HTR-8/SVneo (cell line): Measurements from ENCODE around the gene PTPN5.
A peak's percentile ranks its signal among the peaks of the same experiment; 100 is the strongest.
"Not testable (repeated sequence)": the region's sequence is repeated elsewhere in the genome, so short reads cannot be mapped to it uniquely, and the experiment has no call there.

Experiments
- DNase-seq: peaks from one replicate; pipeline ENCODE4 v3.0.0; 2011; ENCODE audit warnings: low spot score, mixed read lengths; ENCODE audit not compliant: insufficient read length
- FAIRE-seq: peaks from 2 replicates; lab custom pipeline; 2011; peaks lifted over from hg19 to GRCh38; lab: Jason Lieb, UNC

The PTPN5 gene

DNA sequence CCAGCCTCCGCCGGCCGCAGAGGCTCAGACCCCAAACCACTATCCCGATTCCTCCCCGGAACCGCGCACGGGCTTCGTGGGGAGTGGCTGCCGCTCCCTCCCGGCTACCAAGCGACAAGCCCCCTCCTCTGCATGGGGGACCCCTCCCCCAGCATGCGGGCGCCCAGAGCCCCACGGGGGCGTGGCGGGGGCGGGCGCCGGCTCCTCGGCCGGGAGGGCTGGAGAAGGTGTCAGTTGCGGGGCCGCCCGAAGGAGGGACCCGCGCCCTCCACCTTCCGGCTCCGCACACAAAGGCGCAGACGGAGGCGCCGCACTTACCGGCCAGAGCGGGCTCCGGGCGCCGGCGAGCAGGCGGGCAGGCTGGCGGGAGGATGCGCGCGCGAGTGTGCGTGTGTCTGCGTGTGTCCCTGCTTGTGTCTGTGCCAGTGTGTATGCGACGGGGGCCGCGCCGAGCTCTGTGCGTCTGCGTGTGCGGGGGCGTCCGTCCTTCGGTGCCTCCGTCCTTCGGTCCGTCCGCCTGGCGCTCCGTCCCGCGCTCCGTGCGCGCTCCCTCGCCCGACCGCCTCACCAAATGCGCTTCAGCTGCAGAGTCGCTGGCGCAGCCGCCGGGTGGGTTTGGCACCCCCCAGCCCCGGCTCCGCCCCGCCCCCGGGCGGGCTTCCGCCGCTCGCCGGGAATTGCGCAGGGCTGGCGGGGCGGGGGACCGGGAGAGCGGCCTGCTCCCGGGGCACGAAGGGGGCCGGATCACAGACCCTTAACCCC lies at the start of gene PTPN5:
PTPN5 (minus strand) TSS at position 592 of the 762 bp plus-strand sequence. CDS start 19,840 bp downstream, outside the sequence.
- DNase-seq (no peak), FAIRE-seq (no peak)

DNA sequence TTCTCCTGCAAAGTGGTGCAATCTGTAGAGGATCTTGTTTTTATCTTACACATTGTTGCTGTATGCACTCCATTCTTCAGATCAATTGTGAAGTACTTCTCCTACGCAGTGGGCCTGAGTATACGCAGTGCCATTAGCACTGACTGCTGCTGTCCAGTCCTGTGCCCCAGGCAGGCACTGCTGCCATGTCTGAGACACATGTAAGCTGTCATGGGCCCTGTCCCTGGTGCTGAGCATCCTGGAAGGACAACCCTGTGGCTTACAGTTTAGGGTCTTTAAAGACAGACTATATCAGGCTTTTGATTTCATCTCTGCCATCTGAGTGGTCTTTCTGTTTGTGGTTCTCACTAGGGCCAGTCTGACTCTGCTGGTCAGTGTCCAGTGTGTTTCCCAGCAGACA lies 44.8 kb upstream of the PTPN5 start:
- FAIRE-seq: no peak
- no peak for DNase-seq

DNA sequence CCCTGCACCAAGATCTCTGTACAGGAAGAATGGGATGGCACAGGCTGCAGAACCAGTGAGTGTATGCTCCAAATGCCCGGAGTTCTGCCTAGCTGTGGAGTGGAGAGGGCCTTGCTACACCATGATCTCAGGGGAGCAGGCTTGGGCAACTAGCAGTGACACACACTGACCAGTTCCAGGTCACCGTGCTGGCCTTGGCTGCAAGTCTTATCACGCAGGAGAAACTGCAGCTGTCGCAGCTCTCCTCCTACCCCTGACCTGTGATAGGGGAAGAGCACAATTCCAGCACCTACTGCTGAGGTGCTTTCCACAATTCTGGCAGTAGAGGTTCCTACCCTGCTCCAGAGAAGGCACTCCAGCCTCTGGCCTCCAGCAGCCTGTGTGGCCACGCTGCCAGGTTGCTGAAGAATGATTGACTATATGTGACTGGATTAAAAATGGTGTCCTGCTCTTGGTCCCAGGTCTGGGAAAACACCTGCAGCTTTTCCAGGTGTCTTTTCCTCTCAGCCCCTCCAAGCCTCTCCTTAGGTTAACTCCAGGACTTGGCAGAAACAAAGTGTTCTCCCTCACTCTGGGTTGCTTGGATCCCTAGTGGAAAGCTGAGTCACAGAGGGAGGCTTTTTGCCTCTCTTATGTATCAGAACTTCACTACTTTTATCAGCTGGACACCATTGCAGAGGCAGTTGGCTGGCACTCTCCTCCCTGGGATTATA lies 43.3 kb upstream of the PTPN5 start:
- DNase-seq: no peak
- peak; percentile 4 for FAIRE-seq

DNA sequence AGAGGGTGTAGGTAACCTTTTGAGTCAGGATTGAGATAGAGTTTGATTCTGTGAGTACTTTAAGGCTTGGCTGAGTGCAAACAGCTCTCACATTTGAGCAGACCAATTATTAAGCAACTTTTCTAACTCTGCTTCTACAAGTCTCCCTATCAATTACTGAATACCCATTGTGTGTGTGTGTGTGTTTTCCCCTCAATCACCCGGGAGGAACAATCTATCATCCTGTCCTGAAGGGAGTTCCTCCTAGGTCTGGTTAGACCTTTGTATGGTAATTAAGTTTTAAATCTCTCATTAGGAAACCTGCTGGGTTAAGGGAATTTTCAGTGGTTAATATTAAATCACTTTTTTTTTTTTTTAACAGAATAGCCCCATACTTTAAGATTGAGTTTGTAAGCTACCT lies 28.6 kb upstream of the PTPN5 start:
- FAIRE-seq, DNase-seq: not testable (repeated sequence)

DNA sequence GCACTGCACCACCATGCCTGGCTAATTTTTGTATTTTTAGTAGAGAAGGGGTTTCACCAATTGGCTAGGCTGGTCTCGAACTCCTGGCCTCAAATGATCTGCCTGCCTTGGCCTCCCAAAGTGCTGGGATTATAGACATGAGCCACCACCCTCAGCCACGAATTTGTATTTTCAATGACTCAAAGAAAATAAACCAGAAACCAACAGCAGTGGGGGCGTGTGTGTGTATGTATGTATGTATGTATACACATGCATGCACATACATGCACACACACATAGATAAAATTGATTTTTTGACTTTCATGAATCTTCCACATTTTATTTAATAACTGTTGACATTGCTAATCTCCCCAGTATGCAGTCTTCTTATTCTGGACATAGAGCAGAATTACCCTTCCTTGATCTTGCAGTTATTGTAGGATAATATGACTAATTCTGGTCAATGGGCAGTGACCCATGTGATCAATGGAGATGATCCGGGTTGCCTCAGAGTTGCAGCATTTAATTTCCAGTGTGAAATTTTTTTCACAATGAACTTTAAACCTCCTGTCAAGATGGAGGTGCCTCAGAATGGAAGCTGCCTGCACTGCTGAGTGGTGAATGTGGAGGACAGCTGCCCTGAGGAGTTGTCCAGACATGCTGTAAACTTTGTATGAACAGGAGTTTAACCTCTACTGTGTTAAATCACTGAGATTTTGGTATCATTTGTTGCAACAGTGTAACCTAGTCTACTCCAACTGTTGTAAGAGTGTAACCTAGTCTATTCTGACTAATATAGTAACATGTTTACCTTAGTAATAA lies 12.8 kb upstream of the PTPN5 start:
- FAIRE-seq: no peak

DNA sequence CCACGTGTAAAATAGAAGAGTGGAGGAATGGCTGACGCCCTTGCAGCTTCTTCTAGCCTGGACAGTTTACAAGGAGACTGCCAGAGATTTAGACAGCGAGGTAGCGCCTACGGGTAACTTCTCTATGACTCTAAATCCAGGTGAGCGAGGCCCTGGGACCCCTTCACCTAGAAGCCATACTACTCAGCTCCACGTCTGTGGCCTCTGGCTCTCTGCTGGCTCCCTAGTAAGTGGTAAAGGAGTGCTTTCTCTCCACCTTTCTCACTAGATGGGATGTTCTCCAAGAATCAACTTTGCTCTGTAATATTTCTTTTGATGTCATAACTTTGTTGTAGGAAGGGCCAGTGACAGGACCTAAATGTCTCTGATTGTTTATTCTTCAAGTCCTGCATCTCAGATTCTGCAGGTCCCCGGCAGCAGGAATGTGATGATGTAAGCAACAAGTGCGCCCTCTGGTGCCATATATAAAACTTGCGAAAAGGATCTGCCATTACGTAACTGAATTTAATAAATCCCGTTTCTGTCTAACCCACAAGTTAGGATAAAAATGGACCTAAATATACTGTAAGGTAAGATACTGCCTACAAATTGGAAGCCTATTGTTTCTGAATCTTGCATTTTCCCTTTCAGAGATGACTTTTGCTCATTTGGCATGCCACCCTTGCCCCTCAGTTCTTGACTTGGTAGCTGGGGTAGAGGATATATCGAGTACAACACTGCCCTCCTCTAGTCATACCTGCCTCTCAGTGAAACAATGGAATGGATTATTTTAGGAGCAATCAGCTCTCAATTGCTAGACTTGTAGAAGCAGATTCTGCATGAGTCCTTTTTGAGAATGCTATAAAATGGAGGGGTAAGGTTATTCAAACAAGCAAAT lies 11.0 kb upstream of the PTPN5 start:
- DNase-seq (peak; percentile 56), FAIRE-seq (no peak)

More for the DNA sequence above, 12.8 kb upstream of the PTPN5 start:
- DNase-seq: no peak

DNA sequence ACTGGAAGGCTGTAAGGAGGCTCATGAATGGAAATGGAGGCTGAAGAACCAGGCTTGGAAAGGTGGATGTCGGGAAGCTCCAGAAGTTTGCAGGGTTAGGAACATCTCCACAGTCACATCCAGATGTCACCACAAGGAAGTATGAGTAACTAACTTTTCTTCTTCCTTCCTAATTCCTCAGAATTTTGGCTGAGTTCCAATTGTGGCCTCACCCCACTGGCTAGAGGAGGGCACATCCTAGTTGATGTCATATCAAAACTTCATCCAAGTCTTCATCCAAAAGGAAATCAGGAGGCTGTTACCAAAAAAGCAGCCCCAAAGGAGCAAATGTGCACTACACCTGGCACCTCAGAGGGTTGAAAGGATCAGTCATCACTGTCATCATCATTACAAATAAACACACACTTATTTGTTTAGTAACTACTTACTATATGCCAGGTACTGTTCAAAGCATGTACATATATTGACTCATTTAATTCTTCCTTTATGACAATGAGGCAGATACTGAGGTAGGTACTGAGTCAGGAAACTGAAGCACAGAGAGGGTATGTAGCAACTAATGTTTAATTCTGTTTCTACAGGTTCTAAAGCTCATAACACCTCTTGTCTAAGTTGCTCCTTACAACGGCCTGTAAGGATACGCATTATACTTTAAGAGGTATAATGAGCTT lies 7.3 kb upstream of the PTPN5 start:
- DNase-seq (no peak), FAIRE-seq (no peak)

DNA sequence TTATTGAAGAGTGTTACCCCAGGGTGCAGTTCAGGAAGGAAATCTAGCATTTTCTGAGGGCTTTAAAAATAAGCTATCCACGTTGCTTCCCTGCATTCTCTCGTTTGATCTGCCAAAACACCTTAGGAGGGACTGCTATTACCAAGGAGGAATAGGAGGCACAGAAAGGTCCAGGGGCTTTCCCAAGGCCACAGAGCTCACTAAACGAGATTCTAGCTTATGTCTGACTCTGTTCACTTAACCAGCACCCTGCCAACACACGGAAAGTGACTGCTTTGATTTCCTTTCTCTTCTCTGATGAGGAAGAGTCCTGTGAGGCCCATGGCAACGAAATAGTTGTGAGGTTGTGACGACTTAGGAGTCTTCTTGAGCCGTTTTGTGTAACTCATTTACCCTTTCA lies 3.4 kb upstream of the PTPN5 start:
- no peak for FAIRE-seq
- no peak for DNase-seq

DNA sequence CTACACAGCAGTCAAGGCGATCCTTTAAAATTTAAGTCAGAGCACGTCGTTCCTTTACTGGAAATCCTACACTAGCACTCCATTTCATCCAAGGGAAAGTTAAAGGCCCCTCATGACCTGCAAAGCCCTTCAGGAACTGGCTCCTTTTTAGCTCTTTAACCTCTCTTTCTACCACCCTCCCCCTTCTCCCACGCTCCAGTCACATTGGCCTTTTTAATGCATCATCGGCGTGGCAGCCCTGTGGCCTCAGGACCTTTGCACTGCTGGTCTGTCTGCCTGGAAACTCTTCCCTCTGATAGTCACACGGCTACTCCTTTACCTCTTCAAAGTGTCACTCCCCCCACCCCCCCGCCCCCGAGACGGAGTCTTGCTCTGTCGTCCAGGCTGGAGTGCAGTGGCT lies 1.2 kb upstream of the PTPN5 start:
- FAIRE-seq (no peak), DNase-seq (no peak)

DNA sequence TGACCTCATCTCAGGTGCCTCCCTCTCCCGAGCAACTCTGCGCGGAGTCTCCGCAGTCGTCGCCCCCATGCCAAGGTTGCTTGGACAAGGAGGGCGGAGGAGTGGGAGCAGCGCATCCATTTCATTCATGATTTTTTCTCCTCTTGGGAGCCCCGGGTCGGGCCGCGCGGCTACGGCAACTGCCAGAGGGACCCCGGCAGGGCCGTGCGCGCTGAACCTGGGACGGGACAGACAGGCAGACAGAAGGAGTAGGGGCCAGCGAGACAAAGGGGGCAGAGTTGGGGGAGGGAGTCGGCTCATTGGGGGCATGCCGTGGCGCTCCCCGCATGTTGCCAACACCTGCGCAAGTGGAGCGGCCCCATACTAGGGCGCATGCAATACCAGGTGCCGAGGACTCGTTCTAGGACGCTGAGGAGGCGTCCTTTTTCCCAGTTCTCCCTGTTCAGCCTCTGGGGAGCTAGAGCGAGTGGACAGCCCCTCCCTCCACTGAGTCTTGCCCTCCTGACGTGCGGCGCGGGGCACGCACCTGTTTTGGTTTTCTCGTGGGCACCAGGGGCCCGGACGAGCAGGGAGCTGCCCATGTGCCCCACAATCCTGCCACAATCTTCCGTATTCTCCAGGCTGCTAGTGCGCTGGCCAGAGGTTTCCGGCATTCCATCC lies 501 bp upstream of the PTPN5 start:
- FAIRE-seq (no peak), DNase-seq (no peak)

DNA sequence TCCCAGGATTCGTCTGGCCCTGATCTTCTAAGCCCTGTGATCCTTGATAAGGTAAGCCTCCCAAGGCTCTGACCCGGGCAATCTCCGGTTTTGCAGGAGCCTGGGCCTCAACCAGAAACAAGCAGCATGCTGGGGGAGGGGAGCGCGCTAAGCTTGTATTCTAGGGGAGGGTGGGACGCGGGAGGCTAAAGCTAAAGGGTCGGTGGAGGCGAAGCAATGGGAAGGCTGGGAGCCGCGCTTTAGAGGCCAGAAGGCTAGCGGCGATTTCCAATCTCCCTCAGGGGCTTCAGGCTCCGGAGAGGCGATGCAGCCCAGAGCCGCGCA lies 753 bp downstream of the PTPN5 start:
- no peak for DNase-seq
- FAIRE-seq: no peak

DNA sequence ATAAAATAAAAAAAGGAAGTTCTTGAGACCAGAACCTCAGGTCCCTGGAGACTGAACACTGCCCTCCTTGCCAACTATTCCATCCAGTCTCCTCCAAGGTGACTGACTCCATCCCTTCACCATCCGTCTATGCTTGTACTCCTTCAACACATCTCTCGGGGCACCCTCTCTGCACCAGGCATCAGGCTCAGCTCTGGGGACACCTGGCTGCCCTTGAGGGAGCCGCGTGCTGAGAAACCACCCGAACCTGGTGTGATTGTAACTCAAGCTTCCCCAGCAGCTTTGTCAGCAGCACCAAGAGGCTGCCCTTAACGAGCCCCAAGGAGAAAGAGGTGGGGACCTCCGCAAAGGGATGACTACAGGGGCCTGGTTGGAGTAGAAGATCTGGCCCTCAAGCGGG lies 1.7 kb downstream of the PTPN5 start:
- FAIRE-seq (no peak), DNase-seq (no peak)

DNA sequence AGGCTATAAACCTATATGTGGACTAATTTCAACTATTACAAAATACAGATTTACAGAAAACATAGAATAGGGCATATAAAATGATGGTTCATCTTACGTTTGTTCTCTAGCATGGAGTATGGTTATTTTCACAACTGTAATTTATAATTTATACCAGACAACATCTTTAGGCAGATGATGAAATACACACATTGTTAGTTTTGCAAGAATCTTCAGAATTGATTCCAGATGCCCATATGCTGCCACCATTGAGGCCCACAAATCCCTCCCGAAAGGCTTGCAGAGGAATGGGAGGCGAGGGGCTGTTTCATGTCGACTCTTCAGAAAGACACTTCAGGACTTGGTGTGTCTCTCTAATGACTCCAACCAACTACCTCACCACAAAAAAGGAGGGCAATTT lies 6.2 kb downstream of the PTPN5 start:
- no peak for DNase-seq
- no peak for FAIRE-seq

DNA sequence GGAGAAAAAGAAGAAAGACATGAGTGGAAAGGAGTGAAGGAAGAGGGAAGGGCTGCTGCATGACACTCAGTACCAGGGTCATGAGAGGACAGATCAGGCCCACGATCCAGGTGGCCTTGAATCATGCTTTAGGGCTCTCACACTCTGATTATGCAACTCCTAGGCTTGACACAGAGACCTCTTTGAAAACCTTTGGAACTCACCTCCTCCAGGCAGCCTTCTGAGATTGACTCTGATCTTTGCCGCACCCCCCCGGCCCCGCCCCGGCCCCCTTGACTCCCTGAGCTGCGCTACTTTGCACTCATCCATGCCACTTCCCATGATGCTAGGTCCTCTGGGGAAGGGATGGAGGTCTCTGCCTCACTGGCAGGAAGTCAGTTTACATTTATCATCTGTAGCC lies 10.7 kb downstream of the PTPN5 start:
- no peak for FAIRE-seq

DNA sequence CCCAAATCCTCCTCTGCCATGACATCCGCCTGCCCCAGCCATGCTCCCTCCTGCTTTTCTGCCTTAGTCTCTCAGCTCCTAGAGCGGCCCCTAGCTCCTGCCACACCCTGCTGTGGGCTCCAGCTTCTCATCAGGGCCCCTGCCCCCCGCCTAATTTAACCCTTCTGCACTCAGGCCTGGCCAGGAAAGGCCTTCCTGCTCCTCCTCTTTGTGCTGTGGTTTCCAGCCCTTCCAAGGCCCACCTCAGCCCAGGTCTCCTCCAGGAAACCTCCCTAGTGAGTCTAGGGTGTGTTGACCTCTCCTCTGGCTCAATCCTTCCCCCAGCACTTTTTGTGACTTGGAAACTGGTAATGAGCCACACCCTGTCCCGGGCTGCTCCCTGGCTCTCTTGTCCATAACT lies 11.3 kb downstream of the PTPN5 start:
- no peak for DNase-seq
- FAIRE-seq: no peak

More for the DNA sequence above, 10.7 kb downstream of the PTPN5 start:
- no peak for DNase-seq

DNA sequence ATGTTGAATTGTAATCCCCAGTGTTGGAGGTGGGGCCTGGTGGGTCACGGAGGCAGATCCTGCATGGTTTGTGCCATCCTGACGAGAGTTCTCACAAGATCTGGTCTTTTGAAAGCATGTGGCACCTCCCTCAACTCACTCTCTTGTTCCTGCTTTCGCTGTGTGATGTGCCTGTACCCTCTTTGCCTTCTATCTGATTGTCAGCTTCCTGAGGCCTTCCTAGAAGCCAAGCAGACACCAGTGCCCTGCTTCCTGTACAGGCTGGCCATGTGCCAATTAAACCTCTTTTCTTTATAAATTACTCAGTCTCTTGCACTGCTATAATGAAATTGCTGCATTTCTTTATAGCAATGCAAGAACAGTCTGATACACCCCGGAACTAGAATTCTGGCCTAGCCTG lies 13.1 kb downstream of the PTPN5 start:
- FAIRE-seq: no peak
- DNase-seq: no peak

DNA sequence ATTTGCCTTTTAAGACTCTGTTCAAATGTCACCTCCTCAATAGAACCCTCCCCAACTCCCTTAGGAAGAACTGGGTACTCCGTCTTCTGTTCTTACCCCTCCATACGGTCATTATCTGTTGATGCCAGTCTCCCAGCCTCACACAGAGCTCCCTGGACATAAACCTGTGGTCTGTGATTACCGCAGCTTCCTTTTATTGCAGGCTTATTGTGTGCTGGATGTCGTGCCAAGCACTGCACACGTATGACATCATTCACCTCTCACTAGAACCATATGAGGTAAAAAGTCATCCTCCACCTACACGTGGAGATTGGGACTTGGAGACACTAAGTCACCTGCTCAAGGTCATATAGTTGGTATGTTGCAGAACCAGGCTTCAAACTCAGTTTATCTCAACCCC lies 15.3 kb downstream of the PTPN5 start:
- DNase-seq: no peak
- peak; percentile 51 for FAIRE-seq

DNA sequence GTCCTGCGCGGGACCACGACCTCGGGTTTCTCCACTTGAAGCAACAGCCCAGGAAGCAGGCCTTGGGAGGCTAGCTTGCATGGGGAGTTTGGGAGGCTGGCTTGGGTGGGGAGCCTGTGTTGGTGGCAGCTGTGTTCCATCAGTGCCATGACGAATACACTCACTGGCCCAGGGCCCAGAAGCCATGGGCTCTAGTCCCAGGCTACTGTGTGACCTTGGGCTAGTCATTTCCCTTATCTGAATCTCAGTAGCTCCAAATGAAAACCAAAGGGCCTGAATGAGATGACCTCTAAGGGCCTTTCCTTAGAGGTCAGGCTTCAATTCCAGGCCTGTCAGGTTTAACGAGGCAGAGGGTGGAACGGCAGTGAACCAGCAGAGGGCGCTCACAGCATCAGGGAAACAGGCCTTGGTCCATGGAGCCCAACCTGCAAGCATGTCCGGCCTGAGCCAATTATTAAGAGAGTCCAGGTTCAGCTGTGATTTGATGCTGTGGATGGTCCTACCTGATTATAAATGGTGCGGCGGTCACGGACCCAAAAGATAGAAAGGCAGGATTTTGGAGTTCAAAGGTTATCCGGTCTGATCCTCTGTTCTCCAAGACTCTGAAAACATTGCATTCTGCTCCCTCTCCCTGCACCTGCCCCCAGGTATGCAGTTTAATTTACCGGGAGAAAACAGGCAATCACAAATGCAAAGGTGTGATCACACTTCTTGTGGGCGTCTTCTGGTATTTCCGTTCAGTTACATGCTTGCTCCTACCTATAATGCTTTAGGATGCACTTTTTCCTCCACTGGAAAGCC lies 15.9 kb downstream of the PTPN5 start:
- FAIRE-seq (peak; percentile 40), DNase-seq (peak; percentile 56)
